Suprapubic skin (tissue), 4 donors: ENCODE measurements around the gene PLOD2. TPM values are rescaled to one million over a fixed set of nuclear protein-coding genes. Genes with fewer than 3 reads are reported as not detected.

Experiments used
- DNase-seq, 2 donors: peaks; one replicate each; pipeline ENCODE4 v3.0.0-alpha.2; 2019; ENCODE audit warnings: low spot score in 2 of 2
- H3K27ac ChIP-seq: fragments of 200-600 bp; sonication (generic); one replicate; pipeline ENCODE4 v1.5.1; 2019
- H3K27me3 ChIP-seq: fragments of 200-600 bp; sonication (generic); one replicate; pipeline ENCODE4 v1.5.1; 2019
- H3K36me3 ChIP-seq: fragments of 200-600 bp; sonication (generic); one replicate; pipeline ENCODE4 v1.5.1; 2019
- H3K4me1 ChIP-seq: fragments of 200-600 bp; sonication (generic); one replicate; pipeline ENCODE4 v1.5.1; 2019
- H3K4me3 ChIP-seq: fragments of 200-600 bp; sonication (generic); one replicate; pipeline ENCODE4 v1.5.1; 2019; ENCODE audit warnings: mild to moderate bottlenecking
- H3K9me3 ChIP-seq: fragments of 200-600 bp; sonication (generic); one replicate; pipeline ENCODE4 v1.5.1; 2019
- CTCF ChIP-seq, 2 donors: fragments of 200-600 bp in 1 of 2; fragments of 450-650 bp in 1 of 2; sonication (generic) in 1 of 2; IDR thresholded peaks; one replicate each; pipeline ENCODE4 v1.5.1; 2016 to 2019; ENCODE audit warnings: antibody characterized with exemption in 2 of 2, mild to moderate bottlenecking in 1 of 2, moderate library complexity in 1 of 2
- EP300 ChIP-seq: sonication (generic); formaldehyde crosslinking; IDR thresholded peaks from one replicate; pipeline ENCODE4 v1.6.1; 2017; ENCODE audit warnings: antibody characterized with exemption
- POLR2A ChIP-seq, 2 donors: fragments of 450-650 bp; IDR thresholded peaks; one replicate each; pipeline ENCODE4 v1.6.1; 2017; ENCODE audit warnings: antibody characterized with exemption in 2 of 2, mild to moderate bottlenecking in 2 of 2, moderate library complexity in 2 of 2
- POLR2AphosphoS5 ChIP-seq, 3 donors: sonication (generic); formaldehyde crosslinking; IDR thresholded peaks; one replicate each; pipeline ENCODE4 v1.6.1; 2017; ENCODE audit warnings: antibody characterized with exemption in 3 of 3
- WGBS: methylation state at CpG from one replicate; pipeline ENCODE4 v1.1.5; 2018; 5-methylcytosine and 5-hydroxymethylcytosine counted together
- total RNA-seq, 4 donors: library from RNA; depleted of rRNA; stranded (reverse); fragments of >200 nt; gene quantifications; one replicate each; pipeline ENCODE4 v1.1.0, GENCODE V29; 2016

The PLOD2 gene
- total RNA-seq, 4 donors from 2014 or later, result 5.3 to 19.0 (median 8.6) TPM

GRCh38 chr3:146187334-146187950, 26.5 kb upstream of the PLOD2 start:
- peaks cover 5% of the 10 kb centered on the region for H3K36me3 ChIP-seq
- H3K9me3 ChIP-seq, result no peaks in the 10 kb centered on the region
- no peaks in the 10 kb centered on the region for H3K27me3 ChIP-seq
- no peak for DNase-seq
- H3K27ac ChIP-seq, result no peak overlapping the region
- TF ChIP-seq EP300 (no peak), CTCF (IDR thresholded peaks at IDR 0.05) (no peak), POLR2A (IDR thresholded peaks at IDR 0.05) (no peak), POLR2AphosphoS5 (IDR thresholded peaks at IDR 0.05) (no peak)
- H3K4me3 ChIP-seq, result no peak overlapping the region
- WGBS, result 66% methylated on average over 2 of the region's 2 CpGs
- H3K4me1 ChIP-seq, result no peaks in the 10 kb centered on the region

GRCh38 chr3:146184241-146185015, 23.4 kb upstream of the PLOD2 start:
- no peak for DNase-seq
- H3K36me3 ChIP-seq, result no peaks in the 10 kb centered on the region
- no peak overlapping the region for H3K27ac ChIP-seq
- no peaks in the 10 kb centered on the region for H3K4me1 ChIP-seq
- no peaks in the 10 kb centered on the region for H3K27me3 ChIP-seq
- TF ChIP-seq POLR2AphosphoS5 (IDR thresholded peaks at IDR 0.05), result no peak
- no peak for TF ChIP-seq EP300
- no peak for TF ChIP-seq CTCF (IDR thresholded peaks at IDR 0.05)
- TF ChIP-seq POLR2A (IDR thresholded peaks at IDR 0.05), result no peak
- H3K4me3 ChIP-seq, result no peak overlapping the region
- no peaks in the 10 kb centered on the region for H3K9me3 ChIP-seq
- 49% methylated on average over 2 of the region's 2 CpGs for WGBS

- H3K4me1 ChIP-seq, result peaks cover 3% of the 10 kb centered on the region
- WGBS, result 91% methylated on average over 5 of the region's 5 CpGs
- H3K36me3 ChIP-seq, result no peaks in the 10 kb centered on the region
- no peaks in the 10 kb centered on the region for H3K27me3 ChIP-seq
- TF ChIP-seq POLR2A (IDR thresholded peaks at IDR 0.05) (no peak), CTCF (IDR thresholded peaks at IDR 0.05) (no peak), POLR2AphosphoS5 (IDR thresholded peaks at IDR 0.05) (no peak), EP300 (no peak)
- H3K4me3 ChIP-seq, result no peak overlapping the region
- no peaks in the 10 kb centered on the region for H3K9me3 ChIP-seq
- H3K27ac ChIP-seq, result no peak overlapping the region
- DNase-seq, result no peak
Observed at GRCh38 chr3:146181216-146181615, 20.2 kb upstream of the PLOD2 start.

- no peak overlapping the region for H3K4me3 ChIP-seq
- 62% methylated on average over 6 of the region's 6 CpGs for WGBS
- H3K36me3 ChIP-seq, result no peaks in the 10 kb centered on the region
- TF ChIP-seq CTCF (IDR thresholded peaks at IDR 0.05) (no peak), EP300 (no peak)
- no peak overlapping the region for H3K27ac ChIP-seq
- H3K9me3 ChIP-seq, result no peaks in the 10 kb centered on the region
- no peaks in the 10 kb centered on the region for H3K27me3 ChIP-seq
- no peak for DNase-seq
- H3K4me1 ChIP-seq, result peaks cover 3% of the 10 kb centered on the region
Observed at GRCh38 chr3:146180376-146180775, 19.4 kb upstream of the PLOD2 start.

- TF ChIP-seq EP300, result no peak
- TF ChIP-seq CTCF (IDR thresholded peaks at IDR 0.05), result no peak
- no peak for TF ChIP-seq POLR2AphosphoS5 (IDR thresholded peaks at IDR 0.05)
- no peak for TF ChIP-seq POLR2A (IDR thresholded peaks at IDR 0.05)
- 77% methylated on average over 6 of the region's 6 CpGs for WGBS
- DNase-seq, result no peak
- peaks cover 3% of the 10 kb centered on the region for H3K4me1 ChIP-seq
- H3K4me3 ChIP-seq, result no peak overlapping the region
- H3K9me3 ChIP-seq, result no peaks in the 10 kb centered on the region
- H3K36me3 ChIP-seq, result no peaks in the 10 kb centered on the region
- H3K27ac ChIP-seq, result no peak overlapping the region
- no peaks in the 10 kb centered on the region for H3K27me3 ChIP-seq
Observed at GRCh38 chr3:146178006-146178689, 17.2 kb upstream of the PLOD2 start.
